Keratinocyte (primary cell): Measurements from ENCODE around the gene MX2. TPM values are rescaled to one million over a fixed set of nuclear protein-coding genes. Genes with fewer than 3 reads are reported as not detected.

Source experiments
- DNase-seq: peaks from one replicate; pipeline ENCODE4 v3.0.0-alpha.2; 2011; ENCODE audit warnings: low read depth, missing footprints, low spot score
- FAIRE-seq: peaks from 2 replicates; lab custom pipeline; 2011; peaks lifted over from hg19 to GRCh38; lab: Jason Lieb, UNC
- H2AFZ ChIP-seq: 2 replicates; pipeline ENCODE4 v1.6.0; 2012; ENCODE audit warnings: low read length, control low read depth, inconsistent platforms; ENCODE audit not compliant: control insufficient read depth
- H3K27ac ChIP-seq: 2 replicates; pipeline ENCODE4 v1.5.1; 2011; ENCODE audit warnings: low read length; ENCODE audit not compliant: control insufficient read depth, insufficient read depth
- H3K27me3 ChIP-seq: 3 replicates; pipeline ENCODE4 v1.6.0; 2011; ENCODE audit warnings: low read length; ENCODE audit not compliant: control insufficient read depth, insufficient read depth; ENCODE audit errors: extremely low read depth
- H3K36me3 ChIP-seq, 2 experiments: 2 replicates in 1 of 2; 3 replicates in 1 of 2; pipeline ENCODE4 v1.5.1; 2011; ENCODE audit warnings: low read length in 2 of 2, mild to moderate bottlenecking in 1 of 2; ENCODE audit not compliant: control insufficient read depth in 2 of 2, insufficient read depth in 2 of 2; ENCODE audit errors: extremely low read depth in 1 of 2
- H3K4me1 ChIP-seq: 3 replicates; pipeline ENCODE4 v1.5.1; 2011; ENCODE audit warnings: low read length; ENCODE audit not compliant: control insufficient read depth, insufficient read depth; ENCODE audit errors: extremely low read depth
- H3K4me2 ChIP-seq: 3 replicates; pipeline ENCODE4 v1.6.0; 2011; ENCODE audit warnings: low read depth, low read length; ENCODE audit not compliant: control insufficient read depth, insufficient read depth; ENCODE audit errors: extremely low read depth
- H3K4me3 ChIP-seq, 3 experiments: fragments of 200-600 bp in 1 of 3; sonication (generic) in 1 of 3; 2 replicates in 2 of 3; 3 replicates in 1 of 3; pipeline ENCODE4 v1.5.1; 2011 to 2016; ENCODE audit warnings: low read length in 3 of 3, mild to moderate bottlenecking in 3 of 3, control low read depth in 2 of 3, inconsistent platforms in 1 of 3, low read depth in 1 of 3, mixed read lengths in 1 of 3, mixed run types in 1 of 3, moderate library complexity in 1 of 3; ENCODE audit not compliant: control insufficient read depth in 2 of 3, insufficient read depth in 2 of 3; ENCODE audit errors: extremely low read depth in 1 of 3
- H3K79me2 ChIP-seq: 2 replicates; pipeline ENCODE4 v1.6.0; 2012; ENCODE audit warnings: low read length; ENCODE audit not compliant: control insufficient read depth, insufficient read depth
- H3K9ac ChIP-seq: 3 replicates; pipeline ENCODE4 v1.6.0; 2011; ENCODE audit warnings: low read length; ENCODE audit not compliant: control insufficient read depth, insufficient read depth; ENCODE audit errors: extremely low read depth
- H3K9me1 ChIP-seq: 3 replicates; pipeline ENCODE4 v1.6.0; 2011; ENCODE audit warnings: low read length; ENCODE audit not compliant: control insufficient read depth, insufficient read depth; ENCODE audit errors: extremely low read depth
- H3K9me3 ChIP-seq: 2 replicates; pipeline ENCODE4 v1.5.1; 2012; ENCODE audit warnings: low read depth, low read length; ENCODE audit not compliant: control insufficient read depth
- H4K20me1 ChIP-seq: 3 replicates; pipeline ENCODE4 v1.6.0; 2011; ENCODE audit warnings: low read length; ENCODE audit not compliant: control insufficient read depth, insufficient read depth; ENCODE audit errors: extremely low read depth
- EZH2 ChIP-seq: IDR thresholded peaks from one replicate; pipeline ENCODE4 v1.6.1; 2012; ENCODE audit warnings: inconsistent platforms, mild to moderate bottlenecking, low read length, moderate library complexity
- dilution Hi-C: fragments of 300-500 bp; cut with MboI; formaldehyde crosslinking; loops from one replicate; pipeline ENCODE4 v1.7.0; 2020; ENCODE audit warnings: low sequenced_read_pairs; ENCODE audit not compliant: extremely low pct_ligation_motif_present
- polyA plus RNA-seq, 5 experiments: library from polyadenylated mRNA; depleted of rRNA in 3 of 5; stranded (reverse) in 3 of 5; stranded (forward) in 1 of 5; unstranded in 1 of 5; fragments of >200 nt; gene quantifications; 1 replicate in 1 of 5; 2 replicates in 3 of 5; 3 replicates in 1 of 5; pipeline versions ENCODE4 v1.2.1 to v1.2.3, GENCODE V29; 2011 to 2012; ENCODE audit warnings: missing spikeins in 2 of 5, low read depth in 1 of 5, low replicate concordance in 1 of 5
- TF ChIP-seq, protein P1 (sequence below), 3 experiments: IDR thresholded peaks in 1 of 3; conservative IDR thresholded peaks in 1 of 3; optimal IDR thresholded peaks in 1 of 3; 2 replicates in 2 of 3; 3 replicates in 1 of 3; pipeline versions ENCODE3 to v1.5.1; 2011; ENCODE audit warnings: low read length in 3 of 3, mild to moderate bottlenecking in 3 of 3, moderate library complexity in 2 of 3, control low read depth in 1 of 3, inconsistent platforms in 1 of 3; ENCODE audit not compliant: insufficient read depth in 2 of 3; ENCODE audit errors: extremely low read depth in 1 of 3

The MX2 gene
- polyA plus RNA-seq, 1 donor (not counting 4 experiments of a cell fraction or from before 2014, with no cell fraction given): 7.1 TPM

DNA sequence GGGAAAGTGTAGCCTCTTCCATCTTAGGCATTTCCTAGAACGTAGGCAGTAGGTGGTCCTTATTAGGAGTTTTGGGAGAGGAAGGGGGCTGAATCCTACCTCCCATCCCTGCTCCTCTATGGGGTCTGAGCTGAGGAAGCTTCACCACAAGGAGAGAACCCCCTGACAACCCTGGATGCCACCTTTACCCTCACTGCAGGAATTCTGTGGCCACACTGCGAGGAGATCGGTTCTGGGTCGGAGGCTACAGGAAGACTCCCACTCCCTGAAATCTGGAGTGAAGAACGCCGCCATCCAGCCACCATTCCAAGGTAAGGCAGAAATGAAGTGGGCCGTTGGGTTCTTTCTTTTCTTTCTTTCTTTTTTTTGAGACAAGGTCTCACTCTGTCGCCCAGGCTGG lies 65.7 kb downstream of the MX2 start:
- no peak overlapping the region for H2AFZ ChIP-seq
- TF ChIP-seq EZH2: no peak
- TF ChIP-seq, protein P1, sequence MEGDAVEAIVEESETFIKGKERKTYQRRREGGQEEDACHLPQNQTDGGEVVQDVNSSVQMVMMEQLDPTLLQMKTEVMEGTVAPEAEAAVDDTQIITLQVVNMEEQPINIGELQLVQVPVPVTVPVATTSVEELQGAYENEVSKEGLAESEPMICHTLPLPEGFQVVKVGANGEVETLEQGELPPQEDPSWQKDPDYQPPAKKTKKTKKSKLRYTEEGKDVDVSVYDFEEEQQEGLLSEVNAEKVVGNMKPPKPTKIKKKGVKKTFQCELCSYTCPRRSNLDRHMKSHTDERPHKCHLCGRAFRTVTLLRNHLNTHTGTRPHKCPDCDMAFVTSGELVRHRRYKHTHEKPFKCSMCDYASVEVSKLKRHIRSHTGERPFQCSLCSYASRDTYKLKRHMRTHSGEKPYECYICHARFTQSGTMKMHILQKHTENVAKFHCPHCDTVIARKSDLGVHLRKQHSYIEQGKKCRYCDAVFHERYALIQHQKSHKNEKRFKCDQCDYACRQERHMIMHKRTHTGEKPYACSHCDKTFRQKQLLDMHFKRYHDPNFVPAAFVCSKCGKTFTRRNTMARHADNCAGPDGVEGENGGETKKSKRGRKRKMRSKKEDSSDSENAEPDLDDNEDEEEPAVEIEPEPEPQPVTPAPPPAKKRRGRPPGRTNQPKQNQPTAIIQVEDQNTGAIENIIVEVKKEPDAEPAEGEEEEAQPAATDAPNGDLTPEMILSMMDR (optimal IDR thresholded peaks at IDR 0.05 in 1 of 3, IDR thresholded peaks at IDR 0.05 in 1 of 3, conservative IDR thresholded peaks at IDR 0.05 in 1 of 3; ENCODE audit: extremely low read depth in 1 of 3, insufficient read depth in 2 of 3, low read length in 3 of 3): no peak
- H3K79me2 ChIP-seq: peaks cover 10% of the 10 kb centered on the region
- peaks cover 4% of the 10 kb centered on the region for H3K4me1 ChIP-seq
- no peaks in the 10 kb centered on the region for H3K9me3 ChIP-seq
- peaks cover 4 to 22% of the 10 kb centered on the region in 2 experiments for H3K36me3 ChIP-seq
- no peaks in the 10 kb centered on the region for H3K27me3 ChIP-seq
- H3K9ac ChIP-seq: no peak overlapping the region
- no peak overlapping the region for H3K4me3 ChIP-seq
- no peaks in the 10 kb centered on the region for H3K9me1 ChIP-seq
- DNase-seq (no peak), FAIRE-seq (no peak)
- dilution Hi-C loops: no loop called here
- H3K27ac ChIP-seq: no peak overlapping the region
- no peak overlapping the region for H3K4me2 ChIP-seq
- no peaks in the 10 kb centered on the region for H4K20me1 ChIP-seq

- peaks cover 4% of the 10 kb centered on the region for H3K4me1 ChIP-seq
- no peak for FAIRE-seq
- H2AFZ ChIP-seq: no peak overlapping the region
- no peak overlapping the region for H3K4me2 ChIP-seq
- peaks cover 10% of the 10 kb centered on the region for H3K79me2 ChIP-seq
- no peak for TF ChIP-seq EZH2
- TF ChIP-seq, protein P1 (optimal IDR thresholded peaks at IDR 0.05 in 1 of 3, IDR thresholded peaks at IDR 0.05 in 1 of 3, conservative IDR thresholded peaks at IDR 0.05 in 1 of 3; ENCODE audit: extremely low read depth in 1 of 3, insufficient read depth in 2 of 3, low read length in 3 of 3): no peak
- no peak overlapping the region for H3K4me3 ChIP-seq
- H3K9ac ChIP-seq: no peak overlapping the region
- dilution Hi-C loops: no loop called here
- DNase-seq: no peak
- no peaks in the 10 kb centered on the region for H3K9me3 ChIP-seq
- H3K27ac ChIP-seq: no peak overlapping the region
- no peaks in the 10 kb centered on the region for H4K20me1 ChIP-seq
- no peaks in the 10 kb centered on the region for H3K27me3 ChIP-seq
- peaks cover 8 to 27% of the 10 kb centered on the region in 2 experiments for H3K36me3 ChIP-seq
- H3K9me1 ChIP-seq: no peaks in the 10 kb centered on the region
Observed at GRCh38 chr21:41428311-41428710, 66.5 kb downstream of the MX2 start.
